Astrocyte of the spinal cord (primary cell): Measurements from ENCODE around the gene CHRND.

Experiments used
- DNase-seq: peaks from one replicate; pipeline ENCODE4 v3.0.0; 2011; ENCODE audit warnings: low read depth, low spot score
- H3K4me3 ChIP-seq: 2 replicates; pipeline ENCODE4 v1.5.1; 2011; ENCODE audit warnings: low read depth, mild to moderate bottlenecking, low read length, moderate library complexity
- CTCF ChIP-seq: IDR thresholded peaks from 2 replicates; pipeline ENCODE4 v1.5.1; 2012; ENCODE audit warnings: low read depth, mild to moderate bottlenecking, low read length, inconsistent platforms
- in situ Hi-C: cut with HindIII; loops from 2 replicates; pipeline ENCODE4 v1.10.0; 2017; ENCODE audit warnings: low sequenced_read_pairs

Gene CHRND

DNA sequence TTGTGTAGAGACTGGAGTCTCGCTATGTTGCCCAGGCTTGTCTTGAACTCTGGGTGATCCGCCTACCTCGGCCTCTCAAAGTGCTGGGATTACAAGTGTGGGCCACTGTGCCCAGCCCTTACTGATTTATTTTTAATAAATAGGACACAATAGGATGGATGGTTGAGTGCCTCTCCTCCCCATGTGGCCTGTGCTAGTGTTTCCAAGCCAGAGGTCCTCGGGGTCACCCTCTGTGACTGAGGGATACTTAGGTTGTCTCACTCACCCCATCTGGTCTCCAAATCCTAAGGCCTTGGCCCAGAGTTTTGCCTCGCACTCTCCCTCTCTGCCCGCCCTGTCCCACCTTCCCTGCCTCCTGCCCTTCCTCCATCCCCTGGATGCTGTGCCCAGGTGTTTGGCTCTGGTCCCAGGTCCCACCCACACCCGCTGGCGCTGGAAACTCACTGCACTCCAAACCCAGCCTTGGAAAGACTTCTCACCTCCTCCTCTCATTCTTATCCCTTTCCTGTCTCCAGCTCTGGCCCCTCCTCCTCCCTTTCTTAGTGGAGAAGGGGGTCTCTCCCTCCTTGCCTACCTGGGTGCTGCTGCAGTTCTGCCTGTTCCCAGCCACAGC lies 33.6 kb upstream of the CHRND start:
- DNase-seq: no peak
- no peak overlapping the region for H3K4me3 ChIP-seq
- TF ChIP-seq CTCF: no peak
- in situ Hi-C loops: no loop called here

GRCh38 chr2:232492963-232493700 lies 32.8 kb upstream of the CHRND start:
- in situ Hi-C loops: no loop called here
- H3K4me3 ChIP-seq: no peak overlapping the region
- DNase-seq: no peak
- TF ChIP-seq CTCF: no peak

GRCh38 chr2:232493701-232494474 lies 32.1 kb upstream of the CHRND start:
- no peak for DNase-seq
- no peak overlapping the region for H3K4me3 ChIP-seq
- in situ Hi-C loops: no loop called here
- TF ChIP-seq CTCF: no peak

DNA sequence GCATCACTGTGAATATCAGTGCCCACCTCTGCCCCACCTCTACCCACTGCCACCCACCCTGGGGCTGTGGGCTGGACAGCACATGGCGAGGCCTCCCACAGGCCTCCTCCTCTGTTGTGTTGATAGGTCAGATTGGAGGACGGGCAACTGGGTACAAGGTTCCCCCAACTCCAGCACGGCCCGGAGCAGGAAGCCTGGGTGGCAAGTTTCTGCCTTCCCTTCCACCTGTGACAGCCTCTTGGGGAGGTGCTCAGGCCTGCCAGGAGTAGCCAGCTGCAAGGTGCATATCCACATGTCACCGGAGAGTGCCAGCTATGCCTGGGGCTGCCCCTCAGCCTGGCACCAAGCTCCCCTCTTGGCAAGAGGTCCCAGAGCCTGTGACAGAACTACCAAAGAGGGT lies 31.4 kb upstream of the CHRND start:
- in situ Hi-C loops: no loop called here
- no peak for TF ChIP-seq CTCF
- no peak for DNase-seq
- no peak overlapping the region for H3K4me3 ChIP-seq

- no peak for DNase-seq
- in situ Hi-C loops: no loop called here
- no peak overlapping the region for H3K4me3 ChIP-seq
- TF ChIP-seq CTCF: no peak
Measured at GRCh38 chr2:232495292-232495691, 30.7 kb upstream of the CHRND start.

DNA sequence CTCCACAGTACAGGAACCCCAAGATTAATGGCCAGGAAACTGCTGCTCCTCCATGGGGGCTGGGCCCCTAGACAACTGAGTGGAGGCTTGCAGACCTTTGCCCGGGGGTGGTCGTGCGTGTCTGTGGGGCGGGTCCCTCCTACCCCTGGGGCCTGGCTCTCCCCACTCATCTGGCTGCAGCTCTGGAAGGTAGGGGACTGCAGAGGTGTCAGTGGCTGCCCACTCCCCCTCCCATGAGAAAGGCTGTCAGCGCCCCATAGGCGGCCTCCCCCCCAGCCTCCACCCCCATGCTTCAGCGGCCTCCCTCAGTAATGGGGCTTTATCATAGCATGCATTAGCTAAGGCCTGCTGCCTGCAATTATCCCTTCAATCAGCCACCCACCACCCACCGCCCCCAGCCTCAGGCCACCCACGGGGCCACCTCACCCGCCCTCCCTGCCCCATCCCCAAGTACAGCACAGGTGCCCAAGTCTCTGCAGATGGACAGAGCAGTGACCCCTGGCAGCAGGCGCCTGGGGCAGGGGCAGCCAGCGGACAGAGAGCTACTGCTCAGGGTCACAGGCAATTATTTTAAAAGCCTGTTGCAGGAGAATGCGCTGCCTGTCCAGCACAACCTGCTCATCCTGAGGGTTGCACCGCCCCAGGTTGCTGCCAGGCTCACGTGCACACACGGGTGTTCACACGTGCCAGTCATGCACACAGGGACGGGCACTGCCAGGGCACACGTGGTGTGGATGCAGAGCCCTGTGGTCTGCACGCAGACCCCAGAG lies 29.3 kb upstream of the CHRND start:
- DNase-seq: no peak
- in situ Hi-C loops: no loop called here
- TF ChIP-seq CTCF: no peak
- H3K4me3 ChIP-seq: no peak overlapping the region
